WTC11 (cell line): Measurements from ENCODE around the gene WDFY4. TPM values are rescaled to one million over a fixed set of nuclear protein-coding genes. Genes with fewer than 3 reads are reported as not detected.

Experiments used
- ATAC-seq: fragments of 200-7000 bp; cut with Tn5 transposase; 2 replicates; pipeline ENCODE4 v1.10.0; 2021; ENCODE audit warnings: mild to moderate bottlenecking, moderate library complexity
- CTCF ChIA-PET: fragments of 300-600 bp; sonication (Branson Sonifier 250); formaldehyde crosslinking; loops from one replicate; lab custom pipeline; 2021; ENCODE audit warnings: antibody characterized with exemption; lab: Charles Lee
- POLR2A ChIA-PET: fragments of 350-600 bp; sonication (Branson Sonifier 250); formaldehyde crosslinking; loops from one replicate; lab custom pipeline; 2021; ENCODE audit warnings: antibody characterized with exemption; lab: Charles Lee
- DNase-seq: peaks from one replicate; pipeline ENCODE4 v3.0.0; 2021; ENCODE audit warnings: low spot score
- H3K27ac Mint-ChIP-seq: 2 replicates; pipeline ENCODE4 v1.8.0; 2021; ENCODE audit warnings: mixed read lengths
- H3K27me3 Mint-ChIP-seq: 2 replicates; pipeline ENCODE4 v1.8.0; 2021; ENCODE audit warnings: low read depth, mild to moderate bottlenecking, moderate library complexity, mixed read lengths
- H3K36me3 Mint-ChIP-seq: 2 replicates; pipeline ENCODE4 v1.8.0; 2021; ENCODE audit warnings: mixed read lengths
- H3K4me1 Mint-ChIP-seq: 2 replicates; pipeline ENCODE4 v1.8.0; 2022; ENCODE audit warnings: mixed read lengths
- H3K4me3 Mint-ChIP-seq: 2 replicates; pipeline ENCODE4 v1.8.0; 2021; ENCODE audit warnings: mild to moderate bottlenecking, moderate library complexity, mixed read lengths
- H3K9me3 Mint-ChIP-seq: 2 replicates; pipeline ENCODE4 v1.8.0; 2021; ENCODE audit warnings: mixed read lengths
- ATF1 ChIP-seq: sonication (generic); formaldehyde crosslinking; IDR thresholded peaks from 2 replicates; pipeline ENCODE4 v1.8.1; 2023; ENCODE audit warnings: mild to moderate bottlenecking, moderate library complexity, missing genetic modification reagents
- EMX1 ChIP-seq: fragments of 250-450 bp; sonication (Bioruptor Pico); IDR thresholded peaks from 2 replicates; pipeline ENCODE4 v1.8.0; 2021; ENCODE audit warnings: mild to moderate bottlenecking
- ESRRA ChIP-seq: sonication (generic); formaldehyde crosslinking; IDR thresholded peaks from 2 replicates; pipeline ENCODE4 v1.8.1; 2022; ENCODE audit warnings: mild to moderate bottlenecking, missing genetic modification reagents, borderline replicate concordance
- FOXK1 ChIP-seq: sonication (generic); formaldehyde crosslinking; IDR thresholded peaks from 2 replicates; pipeline ENCODE4 v1.8.0; 2022; ENCODE audit warnings: mild to moderate bottlenecking, moderate library complexity, missing genetic modification reagents
- GTF2I ChIP-seq: fragments of 250-450 bp; sonication (Bioruptor Pico); conservative IDR thresholded peaks from 2 replicates; pipeline ENCODE4 v1.4.0; 2021; ENCODE audit warnings: mild to moderate bottlenecking
- JAZF1 ChIP-seq: fragments of 250-450 bp; sonication (Bioruptor Pico); IDR thresholded peaks from 2 replicates; pipeline ENCODE4 v1.9.0; 2021; ENCODE audit warnings: moderate library complexity, mild to moderate bottlenecking, inconsistent platforms
- NFE2L1 ChIP-seq: sonication (generic); formaldehyde crosslinking; IDR thresholded peaks from 2 replicates; pipeline ENCODE4 v1.8.1; 2023; ENCODE audit warnings: missing genetic modification reagents
- NR2C2 ChIP-seq: sonication (generic); formaldehyde crosslinking; IDR thresholded peaks from 2 replicates; pipeline ENCODE4 v1.8.0; 2022; ENCODE audit warnings: mild to moderate bottlenecking, missing genetic modification reagents
- RELA ChIP-seq: sonication (generic); formaldehyde crosslinking; IDR thresholded peaks from 2 replicates; pipeline ENCODE4 v1.8.1; 2022; ENCODE audit warnings: missing genetic modification reagents, mild to moderate bottlenecking, borderline replicate concordance
- SP1 ChIP-seq: sonication (generic); formaldehyde crosslinking; conservative IDR thresholded peaks from 2 replicates; pipeline ENCODE4 v1.8.1; 2022; ENCODE audit warnings: missing genetic modification reagents
- ZNF317 ChIP-seq: sonication (generic); formaldehyde crosslinking; IDR thresholded peaks from 2 replicates; pipeline ENCODE4 v1.8.1; 2023; ENCODE audit warnings: low read depth, mild to moderate bottlenecking, moderate library complexity, missing genetic modification reagents, borderline replicate concordance
- total RNA-seq: library from RNA; stranded (reverse); gene quantifications from 3 replicates; pipeline ENCODE4 v1.2.3, GENCODE V29; 2021
- TF ChIP-seq, protein P1 (sequence below): sonication (generic); formaldehyde crosslinking; IDR thresholded peaks from 2 replicates; pipeline ENCODE4 v1.8.0; 2022; ENCODE audit warnings: missing genetic modification reagents
- TF ChIP-seq, protein P2 (sequence below): sonication (generic); formaldehyde crosslinking; IDR thresholded peaks from 2 replicates; pipeline ENCODE4 v1.8.1; 2022; ENCODE audit warnings: mild to moderate bottlenecking, moderate library complexity, missing genetic modification reagents
- TF ChIP-seq, protein P3 (sequence below): sonication (generic); formaldehyde crosslinking; IDR thresholded peaks from 2 replicates; pipeline ENCODE4 v1.8.0; 2022; ENCODE audit warnings: mild to moderate bottlenecking, missing genetic modification reagents
- TF ChIP-seq, protein P4 (sequence below): sonication (generic); formaldehyde crosslinking; IDR thresholded peaks from 2 replicates; pipeline ENCODE4 v1.8.1; 2022; ENCODE audit warnings: missing genetic modification reagents, borderline replicate concordance
- TF ChIP-seq, protein P5 (sequence below): fragments of 250-450 bp; sonication (Bioruptor Pico); IDR thresholded peaks from 2 replicates; pipeline ENCODE4 v1.9.0; 2021; ENCODE audit warnings: mild to moderate bottlenecking

The WDFY4 gene
- total RNA-seq, 1 experiment from 2014 or later = 0.13 TPM

DNA sequence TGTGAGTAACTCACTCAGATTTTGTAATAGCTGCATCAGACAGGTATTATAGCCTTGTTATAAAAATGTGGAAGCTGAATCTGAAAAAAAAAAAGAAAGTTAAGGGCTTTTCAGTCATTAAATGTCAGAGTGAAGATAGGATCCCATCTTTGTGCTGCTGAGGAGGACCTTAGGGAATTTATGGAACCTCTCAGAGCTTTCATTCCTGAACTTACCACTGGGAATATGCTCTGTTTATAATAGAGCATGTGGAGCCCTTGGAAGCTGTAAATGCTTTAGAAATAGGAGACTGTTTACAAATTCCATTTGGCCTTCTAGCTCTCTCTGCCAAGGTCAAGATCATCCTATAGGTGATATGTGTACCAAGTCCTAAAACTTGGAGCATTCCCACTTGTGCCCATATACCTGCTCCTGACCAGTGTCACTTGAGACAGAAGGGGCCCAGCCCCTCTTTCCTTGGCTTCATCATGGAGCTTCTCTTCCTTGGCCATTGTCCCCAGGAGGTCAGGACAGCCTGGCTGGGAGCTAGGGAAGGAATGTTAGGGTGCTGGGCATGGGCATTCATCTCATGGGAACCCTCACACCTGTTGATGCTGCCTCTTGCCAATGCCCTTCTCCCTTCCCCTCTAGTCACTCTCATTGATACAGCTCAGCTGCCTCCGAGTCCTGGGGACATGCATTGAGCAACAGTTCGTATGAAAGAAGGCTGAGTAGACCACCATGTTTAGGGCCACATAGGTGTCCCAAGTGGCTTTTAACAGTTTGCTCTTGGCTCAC is 149.7 kb downstream of the WDFY4 start:
- POLR2A ChIA-PET = no interaction called here
- H3K27me3 Mint-ChIP-seq = no peaks in the 10 kb centered on the region; the same call in 1 of the 2 replicates
- no peaks in the 10 kb centered on the region for H3K36me3 Mint-ChIP-seq
- ATAC-seq = no peak
- CTCF ChIA-PET = no interaction called here
- no peak overlapping the region for H3K27ac Mint-ChIP-seq
- no peak overlapping the region for H3K4me3 Mint-ChIP-seq
- no peaks in the 10 kb centered on the region; the same call in 1 of the 2 replicates for H3K4me1 Mint-ChIP-seq
- no peak for DNase-seq
- H3K9me3 Mint-ChIP-seq = no peaks in the 10 kb centered on the region
- TF ChIP-seq, protein P1, sequence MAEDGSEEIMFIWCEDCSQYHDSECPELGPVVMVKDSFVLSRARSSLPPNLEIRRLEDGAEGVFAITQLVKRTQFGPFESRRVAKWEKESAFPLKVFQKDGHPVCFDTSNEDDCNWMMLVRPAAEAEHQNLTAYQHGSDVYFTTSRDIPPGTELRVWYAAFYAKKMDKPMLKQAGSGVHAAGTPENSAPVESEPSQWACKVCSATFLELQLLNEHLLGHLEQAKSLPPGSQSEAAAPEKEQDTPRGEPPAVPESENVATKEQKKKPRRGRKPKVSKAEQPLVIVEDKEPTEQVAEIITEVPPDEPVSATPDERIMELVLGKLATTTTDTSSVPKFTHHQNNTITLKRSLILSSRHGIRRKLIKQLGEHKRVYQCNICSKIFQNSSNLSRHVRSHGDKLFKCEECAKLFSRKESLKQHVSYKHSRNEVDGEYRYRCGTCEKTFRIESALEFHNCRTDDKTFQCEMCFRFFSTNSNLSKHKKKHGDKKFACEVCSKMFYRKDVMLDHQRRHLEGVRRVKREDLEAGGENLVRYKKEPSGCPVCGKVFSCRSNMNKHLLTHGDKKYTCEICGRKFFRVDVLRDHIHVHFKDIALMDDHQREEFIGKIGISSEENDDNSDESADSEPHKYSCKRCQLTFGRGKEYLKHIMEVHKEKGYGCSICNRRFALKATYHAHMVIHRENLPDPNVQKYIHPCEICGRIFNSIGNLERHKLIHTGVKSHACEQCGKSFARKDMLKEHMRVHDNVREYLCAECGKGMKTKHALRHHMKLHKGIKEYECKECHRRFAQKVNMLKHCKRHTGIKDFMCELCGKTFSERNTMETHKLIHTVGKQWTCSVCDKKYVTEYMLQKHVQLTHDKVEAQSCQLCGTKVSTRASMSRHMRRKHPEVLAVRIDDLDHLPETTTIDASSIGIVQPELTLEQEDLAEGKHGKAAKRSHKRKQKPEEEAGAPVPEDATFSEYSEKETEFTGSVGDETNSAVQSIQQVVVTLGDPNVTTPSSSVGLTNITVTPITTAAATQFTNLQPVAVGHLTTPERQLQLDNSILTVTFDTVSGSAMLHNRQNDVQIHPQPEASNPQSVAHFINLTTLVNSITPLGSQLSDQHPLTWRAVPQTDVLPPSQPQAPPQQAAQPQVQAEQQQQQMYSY (CRISPR knock-in tag) = no peak

DNA sequence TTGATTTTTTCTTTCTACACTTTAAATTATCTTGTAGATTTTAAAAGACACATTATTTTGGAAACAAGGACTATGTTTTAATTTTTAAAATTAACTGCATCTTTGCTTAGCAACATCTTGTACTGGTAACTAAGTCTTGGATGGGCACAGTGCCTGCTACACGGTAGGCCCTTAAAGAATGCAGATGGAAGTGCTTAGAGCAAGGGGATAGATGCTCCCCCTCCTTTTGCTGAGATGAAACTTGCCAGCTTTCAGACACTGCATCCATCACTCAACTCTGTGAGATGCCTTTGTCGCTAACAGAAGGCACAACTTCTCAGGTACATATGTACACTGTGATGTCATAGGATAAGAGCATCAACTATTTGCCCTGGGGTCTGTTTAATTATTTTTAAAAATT is 151.1 kb downstream of the WDFY4 start:
- Mint-ChIP-seq H3K27me3 (no peaks in the 10 kb centered on the region), H3K36me3 (no peaks in the 10 kb centered on the region)
- CTCF ChIA-PET = interaction anchor here (0.6 kb wide), 1 partner anchor 329 kb away, joined by 3 read pairs; no protein-coding TSS in a partner anchor
- no peak for ATAC-seq
- POLR2A ChIA-PET = no interaction called here
- DNase-seq = no peak
- TF ChIP-seq NR2C2 (CRISPR knock-in tag) (no peak), GTF2I (CRISPR knock-in tag) (no peak), JAZF1 (CRISPR knock-in tag) (no peak), SP1 (no peak)
- TF ChIP-seq, all 79 proteins: peak for 0
- H3K9me3 Mint-ChIP-seq = no peaks in the 10 kb centered on the region
- H3K4me1 Mint-ChIP-seq = no peaks in the 10 kb centered on the region; the same call in 1 of the 2 replicates
- no peak overlapping the region for H3K4me3 Mint-ChIP-seq
- H3K27ac Mint-ChIP-seq = no peak overlapping the region

DNA sequence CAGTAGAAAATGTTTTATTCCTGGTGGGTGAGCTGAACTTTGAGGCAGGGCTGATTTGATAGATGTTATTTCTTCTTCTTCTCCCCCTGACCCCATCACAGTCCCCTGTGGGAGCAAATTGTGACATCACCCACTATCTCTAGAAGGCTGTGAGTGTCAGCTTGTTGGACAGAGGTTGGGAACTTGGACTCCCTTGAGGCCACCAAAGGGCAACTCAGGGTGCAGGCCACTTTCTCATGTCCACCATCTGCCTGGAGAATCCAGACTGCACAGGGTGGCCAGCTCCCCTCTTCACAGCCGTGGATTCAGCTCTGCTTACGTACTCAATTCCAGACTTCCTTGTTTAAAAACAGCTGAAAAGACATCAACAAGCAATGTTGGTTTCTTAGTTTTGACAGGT is 151.9 kb downstream of the WDFY4 start:
- H3K9me3 Mint-ChIP-seq = no peaks in the 10 kb centered on the region
- no peaks in the 10 kb centered on the region; the same call in 1 of the 2 replicates for H3K4me1 Mint-ChIP-seq
- no peaks in the 10 kb centered on the region for H3K36me3 Mint-ChIP-seq
- TF ChIP-seq FOXK1 (CRISPR knock-in tag) = no peak
- no peak for TF ChIP-seq RELA
- TF ChIP-seq, protein P2, sequence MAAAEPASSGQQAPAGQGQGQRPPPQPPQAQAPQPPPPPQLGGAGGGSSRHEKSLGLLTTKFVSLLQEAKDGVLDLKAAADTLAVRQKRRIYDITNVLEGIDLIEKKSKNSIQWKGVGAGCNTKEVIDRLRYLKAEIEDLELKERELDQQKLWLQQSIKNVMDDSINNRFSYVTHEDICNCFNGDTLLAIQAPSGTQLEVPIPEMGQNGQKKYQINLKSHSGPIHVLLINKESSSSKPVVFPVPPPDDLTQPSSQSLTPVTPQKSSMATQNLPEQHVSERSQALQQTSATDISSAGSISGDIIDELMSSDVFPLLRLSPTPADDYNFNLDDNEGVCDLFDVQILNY (CRISPR knock-in tag) = no peak
- TF ChIP-seq NFE2L1 = no peak
- TF ChIP-seq, protein P3, sequence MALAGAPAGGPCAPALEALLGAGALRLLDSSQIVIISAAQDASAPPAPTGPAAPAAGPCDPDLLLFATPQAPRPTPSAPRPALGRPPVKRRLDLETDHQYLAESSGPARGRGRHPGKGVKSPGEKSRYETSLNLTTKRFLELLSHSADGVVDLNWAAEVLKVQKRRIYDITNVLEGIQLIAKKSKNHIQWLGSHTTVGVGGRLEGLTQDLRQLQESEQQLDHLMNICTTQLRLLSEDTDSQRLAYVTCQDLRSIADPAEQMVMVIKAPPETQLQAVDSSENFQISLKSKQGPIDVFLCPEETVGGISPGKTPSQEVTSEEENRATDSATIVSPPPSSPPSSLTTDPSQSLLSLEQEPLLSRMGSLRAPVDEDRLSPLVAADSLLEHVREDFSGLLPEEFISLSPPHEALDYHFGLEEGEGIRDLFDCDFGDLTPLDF (CRISPR knock-in tag) = no peak
- no peak for TF ChIP-seq ESRRA (CRISPR knock-in tag)
- TF ChIP-seq, protein P4, sequence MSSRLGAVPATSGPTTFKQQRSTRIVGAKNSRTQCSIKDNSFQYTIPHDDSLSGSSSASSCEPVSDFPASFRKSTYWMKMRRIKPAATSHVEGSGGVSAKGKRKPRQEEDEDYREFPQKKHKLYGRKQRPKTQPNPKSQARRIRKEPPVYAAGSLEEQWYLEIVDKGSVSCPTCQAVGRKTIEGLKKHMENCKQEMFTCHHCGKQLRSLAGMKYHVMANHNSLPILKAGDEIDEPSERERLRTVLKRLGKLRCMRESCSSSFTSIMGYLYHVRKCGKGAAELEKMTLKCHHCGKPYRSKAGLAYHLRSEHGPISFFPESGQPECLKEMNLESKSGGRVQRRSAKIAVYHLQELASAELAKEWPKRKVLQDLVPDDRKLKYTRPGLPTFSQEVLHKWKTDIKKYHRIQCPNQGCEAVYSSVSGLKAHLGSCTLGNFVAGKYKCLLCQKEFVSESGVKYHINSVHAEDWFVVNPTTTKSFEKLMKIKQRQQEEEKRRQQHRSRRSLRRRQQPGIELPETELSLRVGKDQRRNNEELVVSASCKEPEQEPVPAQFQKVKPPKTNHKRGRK (CRISPR knock-in tag) = no peak
- no peak for TF ChIP-seq EMX1 (CRISPR knock-in tag)
- TF ChIP-seq, protein P5, sequence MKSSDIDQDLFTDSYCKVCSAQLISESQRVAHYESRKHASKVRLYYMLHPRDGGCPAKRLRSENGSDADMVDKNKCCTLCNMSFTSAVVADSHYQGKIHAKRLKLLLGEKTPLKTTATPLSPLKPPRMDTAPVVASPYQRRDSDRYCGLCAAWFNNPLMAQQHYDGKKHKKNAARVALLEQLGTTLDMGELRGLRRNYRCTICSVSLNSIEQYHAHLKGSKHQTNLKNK (CRISPR knock-in tag) = no peak
- no peak for TF ChIP-seq ATF1 (CRISPR knock-in tag)
- TF ChIP-seq ZNF317 (CRISPR knock-in tag) = no peak
- H3K4me3 Mint-ChIP-seq = no peak overlapping the region
- ATAC-seq (no peak), DNase-seq (no peak)
- no peak overlapping the region for H3K27ac Mint-ChIP-seq
- no peaks in the 10 kb centered on the region for H3K27me3 Mint-ChIP-seq
- CTCF ChIA-PET = interaction anchor here (0.6 kb wide), 1 partner anchor 328 kb away, joined by 3 read pairs; no protein-coding TSS in a partner anchor
- POLR2A ChIA-PET = no interaction called here
